Left ventricle myocardium superior (tissue), 1 donor: ENCODE measurements around the gene WBP2. TPM values are rescaled to one million over a fixed set of nuclear protein-coding genes. Genes with fewer than 3 reads are reported as not detected.

Source experiments
- ATAC-seq: fragments of 200-7000 bp; cut with Tn5 transposase; one replicate; pipeline ENCODE4 v1.9.1; 2020; ENCODE audit warnings: mild to moderate bottlenecking, moderate library complexity
- DNase-seq: peaks from one replicate; pipeline ENCODE4 v3.0.0-alpha.2; 2020
- intact Hi-C: fragments of 100-400 bp; cut with micrococcal nuclease; formaldehyde crosslinking; loops from one replicate; pipeline ENCODE4 v1.11.0; 2022
- long read RNA-seq: library from polyadenylated mRNA; unstranded; transcript quantifications from one replicate; pipeline ENCODE4 v2.0.0, GENCODE V29; 2021
- total RNA-seq: library from RNA; stranded (reverse); fragmentation: NEBNext Ultra II Directional; extraction: Animal tissue kit (Norgen Biotek cat#: 25700); gene quantifications from one replicate; pipeline ENCODE4 v1.2.1, GENCODE V29; 2021
- donor health status: DM: no; HTN: yes; CAD: no; lungs with severe emphysema.

The WBP2 gene
- 152 TPM for total RNA-seq
- long read RNA-seq, transcript WBP2-209 (4 exons, 747 nt), result minor isoform, 5 of 274 reads
- long read RNA-seq, transcript WBP2-201 (8 exons, 1,944 nt), result major isoform, 60 of 274 reads
- long read RNA-seq, partial matches to known transcripts, result 16 of 274 reads
- long read RNA-seq, other reads (novel, unspliced or antisense), result 191 of 274 reads

DNA sequence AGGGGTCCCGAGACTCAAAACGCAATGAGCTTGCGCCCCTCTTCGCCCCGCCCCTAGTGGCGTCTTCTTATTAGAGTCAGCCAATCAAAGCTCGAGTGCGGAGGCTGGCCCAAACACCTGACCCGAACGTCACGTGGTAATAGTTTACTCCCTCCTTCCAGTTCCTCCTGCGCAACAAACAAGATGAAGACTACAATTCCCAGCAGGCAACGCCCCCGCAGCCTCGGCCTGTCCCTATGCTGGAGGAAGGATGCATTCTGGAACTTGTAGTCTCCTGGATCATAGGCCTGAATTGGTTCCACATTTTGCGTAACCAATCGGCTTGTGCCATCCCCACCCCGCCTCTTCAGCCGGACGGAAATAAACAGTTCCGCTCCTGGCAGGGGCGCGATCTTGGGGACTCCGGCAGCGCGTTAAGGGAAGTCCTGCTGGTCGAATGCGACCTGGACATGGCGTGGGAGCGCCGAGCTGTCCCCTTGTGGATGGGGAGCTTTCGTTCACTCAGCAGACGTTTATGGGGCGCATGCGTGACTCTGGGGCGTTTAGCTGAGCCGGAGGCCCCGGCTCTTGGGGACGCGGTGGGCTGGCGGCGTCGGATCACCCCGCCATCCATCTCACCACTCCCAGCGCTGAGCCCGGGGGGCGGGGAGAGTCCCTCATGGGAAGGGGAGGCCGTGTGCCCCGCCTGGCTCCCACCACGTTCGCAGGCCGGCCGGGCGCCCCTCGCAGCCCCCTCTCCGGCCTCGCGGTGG lies at the start of gene WBP2:
TSS of gene WBP2 (minus strand) at position 26 of the 752 bp plus-strand sequence. CDS start 38 bp downstream, outside the sequence.
- intact Hi-C loops, result no loop called here
- ATAC-seq, result peak; percentile 91
- DNase-seq, result peak; percentile 97

DNA sequence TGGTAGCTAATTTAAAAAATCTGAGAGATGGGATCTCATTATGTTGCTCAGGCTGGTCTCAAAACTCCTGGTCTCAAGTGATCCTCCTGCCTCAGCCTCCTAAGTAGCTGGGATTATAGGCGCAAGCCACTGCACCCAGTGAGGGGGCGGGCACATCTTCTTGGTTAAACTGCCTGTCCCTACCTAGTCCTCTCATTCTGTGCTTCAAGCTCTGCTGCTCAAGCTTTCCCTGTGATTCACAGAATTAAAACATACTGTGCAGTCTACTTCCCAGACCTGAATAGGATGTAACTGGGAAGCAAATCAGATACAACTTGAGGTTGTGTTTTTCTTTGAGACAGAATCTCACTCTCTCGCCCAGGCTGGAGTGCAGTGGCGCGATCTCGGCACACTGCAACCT lies 47.3 kb upstream of the WBP2 start:
- intact Hi-C loops, result loop anchor here (10.0 kb wide), 1 partner anchor 102 kb away; the partner anchor contains the start of gene CDK3
- ATAC-seq (no peak), DNase-seq (no peak)

DNA sequence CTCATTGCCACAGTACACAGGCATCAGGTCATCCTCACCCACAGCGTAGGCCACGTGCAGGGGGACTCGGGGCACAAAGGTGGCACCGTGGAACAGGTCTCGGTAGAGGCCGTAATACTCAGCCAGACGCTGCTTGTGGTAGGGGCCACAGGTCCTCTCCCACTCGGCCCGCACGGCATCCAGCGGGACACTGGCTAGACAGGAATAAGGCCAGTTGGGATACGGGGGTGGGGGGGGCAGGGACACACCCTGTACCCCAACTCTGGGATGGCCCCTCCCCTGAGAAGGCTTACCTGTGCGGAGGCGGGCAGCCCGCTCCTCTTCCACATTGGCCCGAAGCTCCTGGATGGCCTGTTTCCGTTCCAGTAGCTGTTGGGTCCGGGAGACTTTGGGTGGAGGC lies 46.6 kb upstream of the WBP2 start:
- no peak for DNase-seq
- intact Hi-C loops, result loop anchor here (10.0 kb wide), 1 partner anchor 103 kb away; the partner anchor contains the start of gene CDK3
- no peak for ATAC-seq

DNA sequence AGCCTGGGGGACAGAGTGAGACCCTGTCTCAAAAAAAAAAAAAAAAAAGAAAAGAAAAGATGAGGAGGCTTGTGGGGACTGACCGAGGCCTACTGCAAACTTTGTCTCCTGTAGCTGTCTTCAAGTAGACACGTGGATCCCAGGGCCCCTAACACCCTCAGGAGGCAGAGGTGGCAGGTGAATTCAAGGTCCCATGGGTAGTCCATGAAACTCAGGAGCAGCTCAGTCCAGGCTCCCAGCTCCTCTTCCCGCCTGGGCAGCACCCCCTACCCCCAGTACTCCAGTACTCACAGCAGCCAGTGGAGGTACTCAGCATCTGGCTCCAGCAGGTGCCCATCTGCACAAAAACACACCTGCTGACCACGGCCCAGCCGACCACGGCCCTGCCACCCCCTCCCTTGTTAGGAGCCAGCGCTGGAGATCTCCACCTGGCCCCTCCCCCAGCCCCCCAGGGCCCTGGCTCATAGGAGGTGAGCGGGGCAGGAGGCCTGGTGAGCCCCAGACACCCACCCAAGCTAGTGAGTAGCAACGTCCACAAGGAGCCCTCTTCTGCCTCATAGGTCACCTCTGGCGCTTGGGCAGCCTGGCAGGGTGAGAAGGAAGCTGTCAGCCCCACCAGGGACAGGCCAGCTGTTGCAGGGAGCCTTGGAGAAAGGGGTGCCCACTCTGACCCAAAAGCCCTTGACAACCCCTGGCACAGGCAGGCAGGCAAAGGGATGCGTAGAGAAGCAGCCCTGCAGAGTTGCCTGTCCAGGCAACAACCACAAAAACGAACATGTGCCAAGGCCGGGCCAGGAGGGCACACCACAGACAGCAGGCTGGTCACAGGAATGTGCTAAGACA lies 45.8 kb upstream of the WBP2 start:
- DNase-seq (no peak), ATAC-seq (no peak)
- intact Hi-C loops, result loop anchor here (10.0 kb wide), 1 partner anchor 104 kb away; the partner anchor contains the start of gene CDK3

DNA sequence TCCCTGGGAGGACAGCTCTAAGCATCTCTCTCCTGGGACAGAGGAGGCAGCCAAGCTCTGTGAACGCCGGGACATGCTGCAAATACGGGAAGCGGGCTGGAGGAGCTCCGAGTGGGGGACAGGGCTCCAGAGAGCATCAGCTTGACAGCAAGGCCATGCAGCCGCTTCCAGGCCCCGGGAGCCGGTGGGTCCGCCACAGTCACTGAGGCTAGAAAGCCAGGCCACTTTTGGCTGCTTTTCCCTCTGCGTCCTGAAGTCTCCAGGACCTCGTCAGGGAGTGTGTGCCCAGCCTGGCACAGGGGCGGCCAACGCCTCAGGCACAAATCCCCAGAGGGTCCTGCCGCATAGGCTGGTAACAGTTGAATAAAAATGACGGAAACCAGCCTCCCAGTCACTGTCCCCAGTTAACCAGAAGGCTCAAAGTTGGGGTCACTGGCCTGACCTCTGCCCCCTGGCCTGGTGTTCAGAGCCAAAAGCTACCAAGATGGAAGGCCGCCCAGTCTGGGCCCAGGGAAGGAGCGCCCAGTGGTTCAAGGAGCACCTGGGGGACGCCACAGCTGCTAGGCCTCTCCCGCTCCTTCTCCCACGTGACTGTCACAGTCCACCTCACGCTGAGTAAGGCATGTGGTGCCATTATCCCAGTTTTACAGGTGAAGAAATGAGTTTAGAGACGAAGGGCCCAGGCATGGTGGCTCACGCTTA lies 44.8 kb upstream of the WBP2 start:
- no peak for ATAC-seq
- no peak for DNase-seq
- intact Hi-C loops, result loop anchor here (10.0 kb wide), 1 partner anchor 105 kb away; the partner anchor contains the start of gene CDK3

DNA sequence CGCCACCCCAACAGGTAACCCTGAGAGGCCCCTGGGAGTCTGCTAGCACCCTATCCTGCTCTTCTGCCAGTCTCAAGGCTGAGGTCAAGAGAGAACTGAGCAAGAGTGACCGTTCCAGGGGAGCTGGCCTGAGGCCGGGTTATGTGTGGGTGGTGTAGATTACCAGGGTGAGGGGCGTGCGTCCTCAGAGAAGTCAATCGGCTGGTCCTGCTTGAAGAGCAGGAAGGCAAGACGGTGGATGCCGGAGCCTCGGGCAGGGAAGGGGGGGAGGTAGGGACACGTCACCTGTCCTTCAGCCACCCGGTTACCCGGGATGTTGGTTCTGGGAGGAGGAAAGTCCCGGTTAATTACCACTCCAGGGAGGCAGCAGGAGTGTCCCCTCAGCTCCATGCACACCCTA lies 44.2 kb upstream of the WBP2 start:
- no peak for DNase-seq
- ATAC-seq, result no peak
- intact Hi-C loops, result no loop called here

DNA sequence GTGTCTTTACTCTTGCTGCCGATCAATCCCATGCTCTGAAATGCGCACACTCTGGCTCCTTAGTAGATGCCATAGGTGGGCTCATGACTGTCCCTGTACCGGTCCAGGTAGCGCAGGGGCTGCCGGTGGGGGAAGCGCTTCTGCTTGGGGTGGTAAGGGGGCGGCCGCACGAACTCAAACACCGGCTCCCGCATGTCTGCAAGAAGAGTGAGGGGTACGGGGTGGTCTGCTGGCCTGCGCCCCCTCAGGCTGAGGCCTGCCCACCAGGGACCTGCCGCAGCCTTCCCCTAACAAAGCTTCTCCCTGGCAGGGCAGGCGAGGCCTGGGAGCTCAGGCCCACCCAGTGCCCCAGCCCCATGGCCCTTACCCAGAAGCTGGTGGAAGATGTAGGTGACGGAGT lies 43.7 kb upstream of the WBP2 start:
- intact Hi-C loops, result no loop called here
- no peak for ATAC-seq
- no peak for DNase-seq

DNA sequence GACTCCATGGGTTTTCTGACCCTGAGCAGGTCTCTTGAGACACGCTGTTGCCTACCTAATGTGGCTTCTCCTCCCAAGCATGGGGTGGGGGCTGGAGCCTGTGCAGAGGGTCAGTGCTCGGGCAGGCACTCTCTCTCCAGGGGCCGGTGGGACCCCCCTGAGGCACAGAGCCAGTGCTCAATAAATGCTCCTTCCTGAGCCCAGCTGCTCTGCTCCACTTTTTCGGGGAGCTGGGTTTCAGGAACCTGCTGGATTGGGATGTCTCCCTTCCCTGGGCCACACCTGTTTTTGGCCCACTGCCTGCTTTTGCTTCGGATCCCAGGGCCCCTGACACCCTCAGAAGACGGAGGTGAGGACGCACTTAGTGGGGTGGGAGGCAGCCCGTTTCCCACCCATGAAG lies 42.9 kb upstream of the WBP2 start:
- intact Hi-C loops, result no loop called here
- DNase-seq, result no peak
- no peak for ATAC-seq

DNA sequence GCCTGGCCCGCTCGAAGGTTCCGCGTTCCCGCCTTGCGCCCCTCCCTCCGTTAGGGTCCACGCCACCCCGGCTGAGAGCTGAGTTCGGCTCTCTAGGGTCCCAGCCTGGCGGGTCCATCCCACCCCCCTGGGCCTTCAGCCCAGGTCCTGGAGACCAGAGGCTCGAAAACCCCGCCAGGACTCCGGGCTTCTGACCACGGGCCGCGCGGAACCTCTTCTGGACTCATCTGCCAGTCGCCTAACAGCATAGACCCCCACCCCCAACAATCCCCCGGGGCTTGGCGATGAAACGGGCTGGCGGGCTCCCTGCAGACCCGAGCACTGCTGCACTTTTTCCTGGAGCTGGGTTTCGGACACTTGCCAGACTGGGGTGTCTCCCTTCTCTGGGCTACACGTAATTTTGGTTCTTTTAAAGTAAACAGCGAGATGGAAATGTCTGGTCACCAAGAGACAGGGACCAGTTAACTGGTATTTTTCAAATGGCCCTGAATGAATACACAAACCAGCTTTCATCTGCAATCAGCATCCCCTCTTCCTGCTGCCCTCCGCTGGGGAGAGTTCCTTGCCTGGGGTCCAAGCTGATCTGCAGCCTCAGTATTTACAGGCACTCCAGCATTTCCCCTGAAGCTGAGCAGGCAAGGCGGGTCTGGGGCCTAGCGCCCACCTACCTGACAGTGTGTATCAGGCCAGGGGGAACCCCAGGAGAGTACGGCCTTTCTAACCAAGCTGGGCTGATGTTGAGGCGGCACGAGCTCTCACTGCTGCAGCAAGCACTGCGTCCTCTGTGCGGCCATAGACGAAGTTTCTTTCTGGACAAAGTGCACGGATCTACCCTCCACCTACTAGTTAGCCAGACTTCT lies 42.3 kb upstream of the WBP2 start:
- intact Hi-C loops, result no loop called here
- ATAC-seq, result no peak
- no peak for DNase-seq

DNA sequence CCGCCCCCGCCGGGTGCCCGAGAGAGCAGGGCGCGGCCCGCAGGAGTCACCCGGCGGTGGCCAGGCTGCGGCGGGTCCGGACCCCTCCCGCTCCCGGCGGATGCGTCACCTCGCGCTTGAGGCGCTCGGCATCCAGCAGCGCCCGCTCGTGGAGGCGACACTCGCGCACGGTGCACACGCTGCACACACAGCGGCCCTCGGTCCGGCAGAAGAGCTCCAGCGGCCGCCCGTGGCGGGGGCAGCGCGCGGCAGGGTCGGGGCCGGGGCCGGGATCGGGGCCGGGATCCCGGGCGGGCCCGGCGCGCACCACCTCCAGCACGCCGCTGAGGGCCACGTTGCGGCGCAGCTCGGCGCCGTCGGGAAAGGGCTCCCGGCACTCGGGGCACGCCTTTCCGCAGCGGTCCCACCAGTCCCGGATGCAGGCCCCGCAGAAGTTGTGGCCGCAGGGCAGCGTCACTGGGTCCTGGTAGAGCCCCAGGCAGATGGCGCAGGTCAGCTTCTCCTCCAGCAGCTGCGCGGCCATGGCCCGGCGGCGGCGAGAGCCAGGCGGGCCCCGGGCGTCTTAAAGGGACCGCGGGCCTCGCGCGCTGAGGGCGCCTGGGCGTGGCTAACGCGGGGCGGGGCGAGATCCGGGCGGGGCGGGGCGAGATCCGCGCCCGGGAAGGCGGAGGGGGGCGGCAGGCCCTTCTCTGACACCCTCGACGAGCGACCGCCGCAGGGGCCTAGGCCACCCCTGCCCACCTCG lies 41.5 kb upstream of the WBP2 start, which contains the start of gene TRIM65:
TSS of gene TRIM65 (minus strand) at position 537 of the 745 bp plus-strand sequence. CDS start at position 523, 14 bp downstream.
- peak; percentile 85 for ATAC-seq
- intact Hi-C loops, result no loop called here
- DNase-seq, result peak; percentile 94

DNA sequence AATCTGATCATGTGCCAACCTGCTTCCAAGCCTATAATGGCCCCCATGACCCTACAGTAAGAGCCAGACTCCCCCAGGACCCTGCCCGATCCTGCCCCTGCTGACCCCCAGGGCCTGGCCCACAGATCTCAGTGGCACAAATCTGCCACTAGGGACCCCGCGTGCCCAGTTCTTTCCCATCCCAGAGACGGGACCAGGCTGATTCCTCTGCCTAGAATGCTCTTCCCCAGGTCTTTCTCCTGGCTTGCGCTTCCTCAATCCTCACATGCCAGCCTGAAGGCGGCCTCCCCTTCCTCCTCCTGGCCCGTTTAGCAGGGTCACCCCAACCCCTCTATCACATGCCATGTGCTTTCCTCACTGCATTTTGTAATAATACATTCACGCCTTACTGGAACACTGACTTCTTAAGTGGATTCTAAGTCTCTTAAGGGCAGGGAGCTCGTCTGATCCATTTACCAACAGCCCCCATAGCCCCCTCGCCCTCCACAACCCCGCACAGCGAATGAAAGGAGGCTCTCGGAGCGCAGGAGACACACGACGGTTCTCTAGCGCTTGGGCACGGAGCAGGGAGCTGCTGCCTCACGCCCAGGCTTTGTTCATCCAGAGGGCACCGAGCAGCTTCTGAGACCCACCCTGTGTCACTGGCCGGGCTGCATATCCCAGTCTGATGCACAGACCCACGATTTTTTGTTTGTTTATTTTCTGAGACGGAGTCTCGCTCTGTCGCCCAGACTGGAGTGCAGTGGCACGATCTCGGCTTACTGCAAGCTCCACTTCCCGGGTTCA lies 40.4 kb upstream of the WBP2 start:
- ATAC-seq, result no peak
- intact Hi-C loops, result no loop called here
- peak; percentile 34 for DNase-seq

DNA sequence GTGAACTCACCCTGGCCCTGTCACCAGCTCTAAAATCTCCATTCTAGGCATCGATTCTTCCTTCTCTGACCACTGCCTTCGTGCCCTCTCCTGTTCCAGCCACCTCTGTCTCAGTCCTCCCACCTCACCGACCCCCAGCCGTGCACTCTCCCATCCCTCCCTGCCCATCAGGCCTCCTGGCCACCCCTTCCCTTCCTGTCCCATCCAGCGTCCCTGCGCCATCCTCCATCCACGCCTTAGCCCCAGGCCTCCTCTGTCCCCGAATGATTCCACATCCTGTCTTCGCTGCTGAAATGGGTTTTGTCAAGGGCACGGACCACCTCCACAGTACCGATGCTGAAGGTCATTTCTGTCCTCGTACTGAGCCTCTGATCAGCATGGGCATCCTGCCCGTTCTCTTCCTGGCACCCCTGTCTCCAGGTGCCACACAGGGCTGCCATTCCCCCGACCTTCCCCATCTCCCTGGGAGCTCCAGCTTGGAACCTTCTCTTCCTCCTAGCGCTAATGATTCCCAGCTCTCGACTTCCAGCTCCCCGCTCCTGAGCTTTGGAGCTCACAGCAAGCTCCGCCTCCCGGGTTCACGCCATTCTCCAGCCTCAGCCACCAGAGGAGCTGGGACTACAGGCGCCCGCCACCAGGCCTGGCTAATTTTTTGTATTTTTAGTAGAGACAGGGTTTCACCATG lies 39.1 kb upstream of the WBP2 start:
- intact Hi-C loops, result no loop called here
- ATAC-seq, result no peak
- peak; percentile 45 for DNase-seq

DNA sequence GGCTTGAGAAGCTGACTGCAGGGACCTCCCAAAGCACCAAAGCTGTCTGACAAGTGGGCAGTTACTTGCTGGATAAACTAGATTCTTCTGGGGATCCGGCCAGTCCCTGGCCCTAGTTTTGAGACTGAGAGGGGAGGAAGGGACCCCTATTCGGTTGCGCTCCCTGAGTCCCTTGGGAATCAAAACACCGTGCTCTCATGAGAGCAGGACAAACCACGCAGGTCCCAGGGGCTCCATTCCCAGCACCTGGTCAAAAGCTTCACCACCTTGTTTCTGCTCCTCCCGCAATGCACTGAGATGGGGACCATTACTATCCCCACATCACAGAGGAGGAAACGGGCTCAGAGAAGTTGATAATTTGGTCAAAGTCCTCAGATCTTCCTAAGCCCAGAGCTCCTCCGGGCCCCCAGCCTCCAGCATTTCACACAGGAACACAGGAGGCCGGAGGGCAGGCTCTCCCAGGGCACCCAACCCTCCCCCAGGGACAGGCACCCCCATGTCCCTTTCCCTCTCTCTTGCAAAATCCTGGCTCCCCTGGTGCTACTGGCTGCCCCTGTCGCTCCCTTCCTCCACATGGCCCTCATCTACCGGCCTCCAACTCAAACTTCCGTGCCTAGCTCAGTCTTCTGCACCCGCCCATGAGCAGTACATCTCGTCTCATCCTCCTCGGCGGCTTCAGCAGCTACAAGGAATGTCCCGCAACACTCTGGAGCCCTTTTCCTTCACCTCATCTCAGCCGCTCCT lies 38.3 kb upstream of the WBP2 start:
- intact Hi-C loops, result no loop called here

DNA sequence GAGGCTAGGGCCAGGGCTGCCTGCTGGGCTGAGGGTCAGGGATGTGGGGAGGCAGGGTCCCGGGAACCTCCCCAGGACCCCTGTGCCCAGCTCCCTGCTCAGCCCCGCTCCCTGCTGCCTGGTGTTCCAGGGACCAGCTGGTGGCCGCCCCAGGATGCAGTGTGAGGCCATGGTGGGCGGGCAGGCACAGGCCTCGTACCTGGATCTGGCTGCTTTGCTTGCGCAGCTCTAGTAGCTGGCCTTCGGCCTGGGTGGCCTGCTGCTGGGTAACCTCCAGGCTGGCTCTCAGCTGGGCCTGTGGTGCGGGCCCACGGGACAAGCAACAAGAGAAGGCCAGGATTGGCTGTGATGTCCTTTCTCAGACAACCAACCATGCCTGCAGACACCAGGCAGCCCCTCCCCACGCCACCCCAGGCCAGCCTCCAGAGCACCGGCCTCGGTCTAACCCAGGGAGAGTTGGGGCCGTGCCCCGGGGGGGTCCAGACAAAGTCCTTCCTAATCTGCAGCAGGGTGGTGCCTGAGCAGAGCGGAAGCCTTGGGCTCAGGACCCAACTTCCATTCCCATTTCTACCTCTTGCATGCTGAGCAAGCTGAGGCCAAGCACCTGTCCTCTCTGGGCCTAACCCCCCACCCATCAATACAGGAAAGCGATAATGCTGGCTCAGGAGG lies 37.6 kb upstream of the WBP2 start:
- DNase-seq (no peak), ATAC-seq (no peak)
- intact Hi-C loops, result no loop called here

More for the DNA sequence above, 38.3 kb upstream of the WBP2 start:
- DNase-seq, result no peak
- ATAC-seq, result no peak
